Esophagus muscularis mucosa (tissue), 4 donors: ENCODE results near the gene GALNT13. TPM values are rescaled to one million over a fixed set of nuclear protein-coding genes. Genes with fewer than 3 reads are reported as not detected.

Experiments used
- DNase-seq: peaks from one replicate; pipeline ENCODE4 v3.0.0-alpha.2; 2017; ENCODE audit errors: extremely low spot score
- H3K27ac ChIP-seq, 4 donors: fragments of 200-600 bp; sonication (generic); replicated peaks in 1 of 4; 1 replicate in 3 of 4; 2 replicates in 1 of 4; pipeline ENCODE4 v1.5.1; 2016 to 2019; ENCODE audit warnings: mild to moderate bottlenecking in 1 of 4
- H3K27me3 ChIP-seq, 4 donors: fragments of 200-600 bp; sonication (generic); one replicate each; pipeline versions ENCODE4 v1.5.1 to v1.6.0; 2016 to 2019
- H3K36me3 ChIP-seq, 4 donors: fragments of 200-600 bp; sonication (generic); one replicate each; pipeline ENCODE4 v1.5.1; 2016 to 2019
- H3K4me1 ChIP-seq, 4 donors: fragments of 200-600 bp; sonication (generic); one replicate each; pipeline ENCODE4 v1.5.1; 2016 to 2019
- H3K4me3 ChIP-seq, 4 donors: fragments of 200-600 bp; sonication (generic); 1 replicate in 2 of 4; 2 replicates in 2 of 4; pipeline ENCODE4 v1.5.1; 2016 to 2019; ENCODE audit warnings: mild to moderate bottlenecking in 4 of 4, moderate library complexity in 1 of 4
- H3K9me3 ChIP-seq, 4 donors: fragments of 200-600 bp; sonication (generic); 1 replicate in 3 of 4; 2 replicates in 1 of 4; pipeline ENCODE4 v1.5.1; 2016 to 2019
- EP300 ChIP-seq: sonication (generic); formaldehyde crosslinking; IDR thresholded peaks from one replicate; pipeline ENCODE4 v1.6.1; 2017; ENCODE audit warnings: antibody characterized with exemption
- POLR2A ChIP-seq: fragments of 450-650 bp; IDR thresholded peaks from one replicate; pipeline ENCODE4 v1.6.1; 2017; ENCODE audit warnings: antibody characterized with exemption, moderate library complexity, mild to moderate bottlenecking, low read depth
- POLR2AphosphoS5 ChIP-seq, 2 donors: sonication (generic); formaldehyde crosslinking; IDR thresholded peaks; one replicate each; pipeline ENCODE4 v1.6.1; 2017; ENCODE audit warnings: antibody characterized with exemption in 2 of 2
- WGBS: methylation state at CpG from one replicate; pipeline ENCODE4 v1.1.5; 2018; 5-methylcytosine and 5-hydroxymethylcytosine counted together
- intact Hi-C: fragments of 100-400 bp; cut with DNase I; formaldehyde crosslinking; loops from one replicate; pipeline ENCODE4 v1.15.1; 2023
- total RNA-seq, 4 donors: library from RNA; depleted of rRNA; stranded (reverse); fragments of >200 nt; gene quantifications; one replicate each; pipeline versions ENCODE4 v1.1.0 to v1.2.1, GENCODE V29; 2016
- TF ChIP-seq, protein P1 (sequence below), 3 experiments: fragments of 200-600 bp in 2 of 3; fragments of 450-650 bp in 1 of 3; sonication (generic) in 2 of 3; IDR thresholded peaks; one replicate each; pipeline ENCODE4 v1.5.1; 2017 to 2019; ENCODE audit warnings: antibody characterized with exemption in 3 of 3, mild to moderate bottlenecking in 2 of 3, moderate library complexity in 1 of 3

GALNT13 gene
- total RNA-seq, 4 donors from 2014 or later: 0.34 to 0.50 (median 0.40) TPM

DNA sequence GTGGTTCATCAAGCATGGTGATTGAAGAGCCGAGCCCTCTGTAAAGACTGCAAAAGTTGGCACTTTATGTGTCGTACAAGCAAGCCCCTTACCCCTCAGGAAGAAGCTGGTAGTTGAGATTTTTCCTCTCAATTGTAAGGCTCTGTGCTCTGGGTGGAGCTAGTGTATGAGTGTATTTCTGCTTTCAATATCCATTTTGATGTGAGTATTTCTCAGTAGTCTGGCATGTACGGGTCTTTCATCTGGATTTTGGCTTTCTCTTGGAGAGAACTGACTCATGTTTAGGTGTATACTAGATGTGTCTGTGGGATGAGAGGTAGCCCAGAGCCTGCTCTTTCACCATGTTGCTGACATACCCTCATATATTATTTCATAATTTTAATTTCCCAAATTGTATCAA is 420.2 kb downstream of the GALNT13 start:
- 81% methylated on average over 3 of the region's 3 CpGs for WGBS
- H3K4me1 ChIP-seq: no peaks in the 10 kb centered on the region
- intact Hi-C loops: no loop called here
- H3K4me3 ChIP-seq: no peak overlapping the region
- no peaks in the 10 kb centered on the region for H3K36me3 ChIP-seq
- H3K27ac ChIP-seq: no peak overlapping the region
- TF ChIP-seq EP300 (no peak), POLR2A (no peak), POLR2AphosphoS5 (IDR thresholded peaks at IDR 0.05) (no peak)
- TF ChIP-seq, protein P1, sequence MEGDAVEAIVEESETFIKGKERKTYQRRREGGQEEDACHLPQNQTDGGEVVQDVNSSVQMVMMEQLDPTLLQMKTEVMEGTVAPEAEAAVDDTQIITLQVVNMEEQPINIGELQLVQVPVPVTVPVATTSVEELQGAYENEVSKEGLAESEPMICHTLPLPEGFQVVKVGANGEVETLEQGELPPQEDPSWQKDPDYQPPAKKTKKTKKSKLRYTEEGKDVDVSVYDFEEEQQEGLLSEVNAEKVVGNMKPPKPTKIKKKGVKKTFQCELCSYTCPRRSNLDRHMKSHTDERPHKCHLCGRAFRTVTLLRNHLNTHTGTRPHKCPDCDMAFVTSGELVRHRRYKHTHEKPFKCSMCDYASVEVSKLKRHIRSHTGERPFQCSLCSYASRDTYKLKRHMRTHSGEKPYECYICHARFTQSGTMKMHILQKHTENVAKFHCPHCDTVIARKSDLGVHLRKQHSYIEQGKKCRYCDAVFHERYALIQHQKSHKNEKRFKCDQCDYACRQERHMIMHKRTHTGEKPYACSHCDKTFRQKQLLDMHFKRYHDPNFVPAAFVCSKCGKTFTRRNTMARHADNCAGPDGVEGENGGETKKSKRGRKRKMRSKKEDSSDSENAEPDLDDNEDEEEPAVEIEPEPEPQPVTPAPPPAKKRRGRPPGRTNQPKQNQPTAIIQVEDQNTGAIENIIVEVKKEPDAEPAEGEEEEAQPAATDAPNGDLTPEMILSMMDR (IDR thresholded peaks at IDR 0.05): no peak
- H3K27me3 ChIP-seq: no peaks in the 10 kb centered on the region
- no peaks in the 10 kb centered on the region for H3K9me3 ChIP-seq
- no peak for DNase-seq

DNA sequence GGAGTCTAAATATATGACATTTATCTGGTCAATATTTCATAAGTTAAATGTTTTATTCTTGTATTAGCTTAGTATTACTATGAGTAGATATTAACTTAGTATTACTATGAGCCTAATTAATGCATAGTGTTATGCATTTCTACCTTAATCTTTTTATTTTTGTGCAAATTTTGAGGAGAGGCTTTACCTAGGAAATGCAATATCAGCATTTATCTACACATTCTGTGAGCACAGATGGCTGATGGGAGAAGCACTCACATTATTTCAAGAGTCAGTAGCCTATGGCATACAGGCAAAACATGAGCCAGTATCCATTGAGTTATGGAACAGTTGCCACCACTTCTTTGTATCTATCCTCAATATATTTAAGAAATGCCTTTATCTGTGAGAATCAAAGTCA is 422.1 kb downstream of the GALNT13 start:
- no peaks in the 10 kb centered on the region for H3K9me3 ChIP-seq
- no peak for DNase-seq
- no peaks in the 10 kb centered on the region for H3K36me3 ChIP-seq
- no peaks in the 10 kb centered on the region for H3K27me3 ChIP-seq
- H3K27ac ChIP-seq: no peak overlapping the region
- TF ChIP-seq POLR2AphosphoS5 (IDR thresholded peaks at IDR 0.05) (no peak), EP300 (no peak), POLR2A (no peak)
- TF ChIP-seq, protein P1 (IDR thresholded peaks at IDR 0.05): no peak
- intact Hi-C loops: no loop called here
- no peaks in the 10 kb centered on the region for H3K4me1 ChIP-seq
- no peak overlapping the region for H3K4me3 ChIP-seq

GRCh38 chr2:154306266-154306970 is 434.7 kb downstream of the GALNT13 start:
- H3K27me3 ChIP-seq: no peaks in the 10 kb centered on the region
- TF ChIP-seq POLR2A: no peak
- TF ChIP-seq, protein P1 (IDR thresholded peaks at IDR 0.05): no peak
- TF ChIP-seq EP300: no peak
- TF ChIP-seq POLR2AphosphoS5 (IDR thresholded peaks at IDR 0.05): no peak
- WGBS: 64% methylated on average over 3 of the region's 3 CpGs
- H3K4me3 ChIP-seq: no peak overlapping the region
- no peaks in the 10 kb centered on the region for H3K4me1 ChIP-seq
- intact Hi-C loops: no loop called here
- H3K27ac ChIP-seq: no peak overlapping the region
- DNase-seq: no peak
- no peaks in the 10 kb centered on the region for H3K36me3 ChIP-seq
- H3K9me3 ChIP-seq: no peaks in the 10 kb centered on the region

DNA sequence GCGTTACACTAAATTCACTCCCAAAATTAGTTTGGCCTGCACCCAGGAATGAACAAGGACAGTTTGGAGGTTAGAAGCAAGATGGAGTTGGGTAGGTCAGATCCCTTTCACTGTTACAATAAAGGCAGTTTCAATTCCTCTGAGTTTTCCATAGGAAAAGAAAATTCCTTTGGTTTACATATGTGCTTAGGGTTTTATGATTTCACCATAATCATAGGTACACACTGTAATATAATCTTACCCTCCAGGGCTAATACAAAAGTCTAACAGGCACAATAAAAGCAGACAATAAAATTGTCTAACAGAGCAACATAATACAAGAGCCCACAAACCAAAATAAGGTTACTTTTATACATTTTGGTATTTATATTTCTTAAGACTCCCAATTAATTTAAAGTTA is 435.3 kb downstream of the GALNT13 start:
- DNase-seq: no peak
- no peak overlapping the region for H3K4me3 ChIP-seq
- WGBS: 40% methylated on average over 1 of the region's 1 CpG
- H3K4me1 ChIP-seq: no peaks in the 10 kb centered on the region
- no peak for TF ChIP-seq POLR2AphosphoS5 (IDR thresholded peaks at IDR 0.05)
- no peak for TF ChIP-seq EP300
- no peak for TF ChIP-seq POLR2A
- TF ChIP-seq, protein P1 (IDR thresholded peaks at IDR 0.05): no peak
- no peaks in the 10 kb centered on the region for H3K9me3 ChIP-seq
- H3K36me3 ChIP-seq: no peaks in the 10 kb centered on the region
- intact Hi-C loops: no loop called here
- no peaks in the 10 kb centered on the region for H3K27me3 ChIP-seq
- H3K27ac ChIP-seq: no peak overlapping the region

GRCh38 chr2:154324601-154325000 is 452.9 kb downstream of the GALNT13 start:
- Histone ChIP-seq H3K4me1 (no peaks in the 10 kb centered on the region), H3K27me3 (no peaks in the 10 kb centered on the region), H3K4me3 (no peak overlapping the region), H3K27ac (no peak overlapping the region), H3K9me3 (no peaks in the 10 kb centered on the region), H3K36me3 (no peaks in the 10 kb centered on the region)
- no peak for DNase-seq
- TF ChIP-seq EP300: no peak
- TF ChIP-seq POLR2A: no peak
- TF ChIP-seq, protein P1 (IDR thresholded peaks at IDR 0.05): no peak
- no peak for TF ChIP-seq POLR2AphosphoS5 (IDR thresholded peaks at IDR 0.05)
- WGBS: 88% methylated on average over 2 of the region's 2 CpGs
- intact Hi-C loops: no loop called here
